GM12892 (cell line): ENCODE results near the gene SH3RF3.

ENCODE experiments used
- POLR2A ChIP-seq: IDR thresholded peaks from 2 replicates; pipeline ENCODE4 v1.6.1; 2011; ENCODE audit warnings: low read depth, low read length, control low read depth
- POLR2AphosphoS5 ChIP-seq: IDR thresholded peaks from 2 replicates; pipeline ENCODE4 v1.6.1; 2011; ENCODE audit warnings: low read depth, low read length, control low read depth
- TAF1 ChIP-seq: IDR thresholded peaks from 2 replicates; pipeline ENCODE4 v1.6.1; 2011; ENCODE audit warnings: low read depth, mild to moderate bottlenecking, control low read depth, low read length, borderline replicate concordance

DNA sequence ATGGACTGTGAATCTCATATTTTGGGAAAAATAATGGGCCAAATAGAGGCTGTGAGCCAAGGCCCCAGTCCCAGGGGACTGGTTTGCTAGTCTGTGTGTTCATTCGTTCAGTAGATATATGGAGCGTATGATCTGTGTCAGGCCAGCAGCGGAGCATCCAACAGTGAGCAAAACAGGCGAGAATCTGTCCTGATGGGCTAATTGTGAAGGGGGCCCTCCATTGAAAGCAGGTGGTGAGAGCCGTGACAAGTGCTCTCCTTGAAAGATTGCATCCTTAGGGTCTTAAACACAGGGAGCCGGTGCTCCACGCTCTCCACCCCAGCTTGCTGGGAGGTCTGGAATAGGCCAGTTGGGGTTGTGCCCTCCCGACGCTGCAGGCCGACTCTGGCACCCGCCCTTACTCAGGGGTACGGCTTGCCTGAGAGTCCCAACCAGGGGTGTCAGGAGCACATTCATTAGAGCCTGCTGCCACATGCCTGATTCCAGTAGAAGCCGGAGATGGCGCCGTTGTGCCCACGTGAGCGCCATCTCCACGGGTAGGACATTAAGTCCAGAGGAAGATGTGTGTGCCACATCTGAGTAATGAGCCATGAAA lies 213.3 kb downstream of the SH3RF3 start:
- TF ChIP-seq POLR2A = no peak
- no peak for TF ChIP-seq POLR2AphosphoS5
- no peak for TF ChIP-seq TAF1
